ENCODE measurements around the gene TAF10. TPM values are rescaled to one million over a fixed set of nuclear protein-coding genes. Genes with fewer than 3 reads are reported as not detected.

Gene TAF10
- polyA plus RNA-seq (2013, experiment 1 of 4), result 195 TPM
- polyA plus RNA-seq (2013, experiment 2 of 4), result 211 TPM
- 209 TPM for polyA plus RNA-seq (2013, experiment 3 of 4)
- 246 TPM for polyA plus RNA-seq (2013, experiment 4 of 4)

DNA sequence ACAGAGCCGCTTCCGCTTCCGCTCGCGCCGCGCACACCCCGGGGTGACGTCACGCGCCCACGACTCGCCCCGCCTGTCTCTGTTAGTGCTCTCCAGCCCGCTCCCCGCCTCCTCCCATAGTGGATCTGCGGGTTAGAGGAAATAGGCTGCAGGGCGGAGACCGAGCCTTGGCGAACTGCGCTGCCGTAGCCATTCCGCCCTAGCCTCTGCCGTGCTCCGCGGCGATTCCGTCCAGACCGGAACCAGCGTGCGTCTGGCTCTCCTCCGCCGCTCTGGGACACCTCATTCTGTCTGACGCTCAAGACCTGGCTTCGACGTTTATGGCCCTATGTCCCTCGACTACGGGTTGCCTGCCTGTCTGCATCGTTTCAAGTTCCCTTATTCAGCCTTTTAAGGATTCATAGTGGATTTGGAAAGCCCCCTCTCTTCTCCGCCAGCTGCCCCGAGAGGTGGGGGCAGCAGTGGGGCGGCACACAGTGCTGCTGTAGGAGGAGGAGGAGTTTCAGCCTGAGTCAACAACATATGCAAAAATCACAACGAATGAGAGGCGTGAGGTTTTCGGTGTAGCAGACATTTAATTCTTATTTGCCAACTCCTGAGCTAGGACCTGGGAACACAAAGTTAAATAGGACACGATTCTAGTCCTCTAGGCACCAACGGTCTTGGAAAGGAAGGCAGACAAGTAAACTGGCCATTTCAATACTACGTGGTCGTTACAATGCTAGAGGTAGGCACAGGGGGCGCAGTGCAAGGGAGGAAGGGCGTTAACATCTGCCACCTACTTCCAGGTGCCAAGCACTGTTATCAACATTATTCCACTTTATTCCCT lies at the start of gene TAF10:
Gene TAF10 (minus strand): TSS at position 4 of the 829 bp plus-strand sequence. CDS start 27 bp downstream, outside the sequence.
- Histone ChIP-seq H3K9me3 (ENCODE audit: control insufficient read depth, low read length) (no peaks in the 10 kb centered on the region), H3K27me3 (ENCODE audit: control insufficient read depth, insufficient read depth, low read length, poor library complexity, severe bottlenecking) (no peaks in the 10 kb centered on the region), H3K4me3 (ENCODE audit: insufficient read depth, low read depth, low read length) (peak within 1 kb of the TSS; percentile 81), H3K36me3 (ENCODE audit: control insufficient read depth, insufficient read depth, low read length) (peaks cover 32% of the 10 kb centered on the region), H3K4me1 (ENCODE audit: control insufficient read depth, insufficient read depth, low read length) (peaks cover 5% of the 10 kb centered on the region), H3K27ac (ENCODE audit: insufficient read depth, low read depth, low read length, poor library complexity, severe bottlenecking) (peak within 1 kb of the TSS; percentile 95)
- 1% methylated on average over 51 of the region's 51 CpGs for WGBS, 2 experiments

DNA sequence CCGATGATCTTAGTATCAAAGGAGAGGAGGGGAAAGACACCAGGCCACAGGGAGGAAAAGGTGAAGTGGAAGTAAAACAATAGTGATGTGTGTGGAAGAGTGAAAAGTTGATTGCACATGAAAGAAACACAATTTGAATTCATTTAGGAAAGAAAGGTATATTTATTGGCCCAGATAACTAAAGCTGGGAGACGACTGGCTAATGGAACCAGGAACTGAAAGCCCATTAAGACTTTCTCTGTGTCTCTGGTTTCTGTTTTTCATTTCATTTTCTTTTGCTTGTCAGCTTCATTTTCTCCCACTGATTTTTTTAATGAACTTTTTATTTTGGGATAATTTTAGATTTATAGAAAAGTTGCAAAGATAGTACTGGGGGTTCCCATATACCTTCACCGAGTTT lies 48.7 kb upstream of the TAF10 start:
- Histone ChIP-seq H3K27me3 (ENCODE audit: control insufficient read depth, insufficient read depth, low read length, poor library complexity, severe bottlenecking) (peaks cover 19% of the 10 kb centered on the region), H3K27ac (ENCODE audit: insufficient read depth, low read depth, low read length, poor library complexity, severe bottlenecking) (no peak overlapping the region), H3K36me3 (ENCODE audit: control insufficient read depth, insufficient read depth, low read length) (no peaks in the 10 kb centered on the region), H3K4me3 (ENCODE audit: insufficient read depth, low read depth, low read length) (no peak overlapping the region), H3K9me3 (ENCODE audit: control insufficient read depth, low read length) (no peaks in the 10 kb centered on the region), H3K4me1 (ENCODE audit: control insufficient read depth, insufficient read depth, low read length) (peaks cover 13% of the 10 kb centered on the region)
- 90 to 96% methylated on average over 2 of the region's 3 CpGs for WGBS, 2 experiments

DNA sequence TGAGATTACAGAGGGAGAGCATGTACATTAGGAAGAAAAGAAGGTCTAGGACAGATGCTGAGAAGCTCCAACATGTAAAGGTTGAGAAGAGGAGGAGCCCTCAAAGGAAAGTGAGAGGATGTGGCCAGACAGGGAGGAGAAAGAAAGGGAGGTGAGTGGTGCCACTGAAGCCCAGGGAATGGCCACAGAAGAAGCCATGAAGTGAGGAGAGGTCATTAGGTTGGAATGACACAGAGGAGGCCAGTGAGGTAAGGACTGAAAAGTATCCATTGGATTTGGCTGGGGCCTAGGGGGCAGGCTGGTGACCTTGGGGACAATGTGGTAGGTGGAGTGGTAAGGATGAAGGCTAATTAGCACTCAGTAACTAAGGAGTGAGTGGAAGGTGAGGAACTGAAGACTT lies 46.6 kb upstream of the TAF10 start:
- H3K4me1 ChIP-seq (ENCODE audit: control insufficient read depth, insufficient read depth, low read length), result peaks cover 13% of the 10 kb centered on the region
- no peaks in the 10 kb centered on the region for H3K36me3 ChIP-seq (ENCODE audit: control insufficient read depth, insufficient read depth, low read length)
- no peak overlapping the region for H3K4me3 ChIP-seq (ENCODE audit: insufficient read depth, low read depth, low read length)
- H3K27ac ChIP-seq (ENCODE audit: insufficient read depth, low read depth, low read length, poor library complexity, severe bottlenecking), result no peak overlapping the region
- no peaks in the 10 kb centered on the region for H3K9me3 ChIP-seq (ENCODE audit: control insufficient read depth, low read length)
- peaks cover 34% of the 10 kb centered on the region for H3K27me3 ChIP-seq (ENCODE audit: control insufficient read depth, insufficient read depth, low read length, poor library complexity, severe bottlenecking)

DNA sequence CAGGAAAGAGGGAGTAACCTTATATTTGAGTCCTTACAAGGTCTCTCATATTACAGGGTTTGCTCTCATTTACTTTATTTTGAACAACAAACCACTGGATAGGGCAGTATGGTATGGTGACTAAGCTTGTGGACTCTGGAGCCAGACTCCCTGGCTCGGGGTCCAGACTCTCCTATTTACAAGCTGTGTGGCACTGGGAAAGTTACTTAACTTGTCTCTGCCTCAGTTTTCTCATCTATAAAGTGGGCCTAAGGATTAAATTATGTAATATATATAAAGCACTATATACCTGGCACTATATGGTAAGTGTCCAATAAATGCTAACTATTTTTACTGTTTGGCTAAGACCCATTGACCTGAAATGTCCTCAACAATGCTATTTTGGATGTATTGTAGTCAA lies 45.3 kb upstream of the TAF10 start:
- H3K27ac ChIP-seq (ENCODE audit: insufficient read depth, low read depth, low read length, poor library complexity, severe bottlenecking), result no peak overlapping the region
- H3K9me3 ChIP-seq (ENCODE audit: control insufficient read depth, low read length), result no peaks in the 10 kb centered on the region
- no peak overlapping the region for H3K4me3 ChIP-seq (ENCODE audit: insufficient read depth, low read depth, low read length)
- H3K27me3 ChIP-seq (ENCODE audit: control insufficient read depth, insufficient read depth, low read length, poor library complexity, severe bottlenecking), result peaks cover 37% of the 10 kb centered on the region
- H3K36me3 ChIP-seq (ENCODE audit: control insufficient read depth, insufficient read depth, low read length), result no peaks in the 10 kb centered on the region
- peaks cover 13% of the 10 kb centered on the region for H3K4me1 ChIP-seq (ENCODE audit: control insufficient read depth, insufficient read depth, low read length)
- 71 to 100% methylated on average over 1 of the region's 1 CpG for WGBS, 2 experiments

DNA sequence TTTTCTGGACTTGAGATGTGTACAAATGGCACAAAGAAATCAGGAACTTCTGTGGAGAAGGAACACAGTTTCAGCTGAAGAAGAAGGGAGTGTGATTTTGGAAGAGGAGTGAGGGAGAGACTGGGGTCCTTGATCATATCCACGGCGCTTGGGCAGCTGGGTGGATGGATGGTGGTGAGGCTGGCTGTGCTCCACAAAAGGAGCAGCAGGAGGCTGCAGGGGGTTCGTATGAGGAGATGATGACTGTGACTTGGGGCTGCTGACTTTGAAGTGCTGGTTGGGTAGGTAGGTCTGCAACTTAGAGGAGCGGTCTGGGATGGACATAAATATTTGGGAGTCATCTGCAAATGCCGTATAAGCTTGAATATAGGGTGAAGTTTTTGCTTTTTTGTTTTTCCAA lies 44.9 kb upstream of the TAF10 start:
- H3K9me3 ChIP-seq (ENCODE audit: control insufficient read depth, low read length), result no peaks in the 10 kb centered on the region
- H3K27ac ChIP-seq (ENCODE audit: insufficient read depth, low read depth, low read length, poor library complexity, severe bottlenecking), result no peak overlapping the region
- H3K36me3 ChIP-seq (ENCODE audit: control insufficient read depth, insufficient read depth, low read length), result no peaks in the 10 kb centered on the region
- peaks cover 13% of the 10 kb centered on the region for H3K4me1 ChIP-seq (ENCODE audit: control insufficient read depth, insufficient read depth, low read length)
- 49 to 51% methylated on average over 5 of the region's 5 CpGs for WGBS, 2 experiments
- peaks cover 37% of the 10 kb centered on the region for H3K27me3 ChIP-seq (ENCODE audit: control insufficient read depth, insufficient read depth, low read length, poor library complexity, severe bottlenecking)
- peak overlapping the region; percentile 51 for H3K4me3 ChIP-seq (ENCODE audit: insufficient read depth, low read depth, low read length)

DNA sequence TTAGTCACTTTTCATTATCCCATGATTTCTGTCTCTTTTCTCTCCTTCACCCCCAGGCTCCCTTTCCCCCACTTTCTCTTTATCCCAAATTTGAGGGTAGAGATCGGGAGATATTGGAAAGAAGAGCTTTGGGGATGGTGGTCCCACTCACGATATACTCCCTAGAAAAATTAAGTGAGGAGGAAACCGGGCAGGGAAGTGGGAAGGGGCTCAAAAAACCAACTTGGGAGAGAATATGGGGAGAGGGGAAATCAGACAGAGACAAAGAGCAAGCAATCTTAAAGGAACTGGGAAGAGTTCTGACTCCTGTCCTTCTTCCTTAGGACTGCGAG lies 44.5 kb upstream of the TAF10 start:
- 61 to 63% methylated on average over 4 of the region's 4 CpGs for WGBS, 2 experiments
- peak overlapping the region; percentile 51 for H3K4me3 ChIP-seq (ENCODE audit: insufficient read depth, low read depth, low read length)
- H3K4me1 ChIP-seq (ENCODE audit: control insufficient read depth, insufficient read depth, low read length), result peaks cover 13% of the 10 kb centered on the region
- H3K9me3 ChIP-seq (ENCODE audit: control insufficient read depth, low read length), result no peaks in the 10 kb centered on the region
- no peaks in the 10 kb centered on the region for H3K36me3 ChIP-seq (ENCODE audit: control insufficient read depth, insufficient read depth, low read length)
- no peak overlapping the region for H3K27ac ChIP-seq (ENCODE audit: insufficient read depth, low read depth, low read length, poor library complexity, severe bottlenecking)
- peaks cover 37% of the 10 kb centered on the region for H3K27me3 ChIP-seq (ENCODE audit: control insufficient read depth, insufficient read depth, low read length, poor library complexity, severe bottlenecking)

DNA sequence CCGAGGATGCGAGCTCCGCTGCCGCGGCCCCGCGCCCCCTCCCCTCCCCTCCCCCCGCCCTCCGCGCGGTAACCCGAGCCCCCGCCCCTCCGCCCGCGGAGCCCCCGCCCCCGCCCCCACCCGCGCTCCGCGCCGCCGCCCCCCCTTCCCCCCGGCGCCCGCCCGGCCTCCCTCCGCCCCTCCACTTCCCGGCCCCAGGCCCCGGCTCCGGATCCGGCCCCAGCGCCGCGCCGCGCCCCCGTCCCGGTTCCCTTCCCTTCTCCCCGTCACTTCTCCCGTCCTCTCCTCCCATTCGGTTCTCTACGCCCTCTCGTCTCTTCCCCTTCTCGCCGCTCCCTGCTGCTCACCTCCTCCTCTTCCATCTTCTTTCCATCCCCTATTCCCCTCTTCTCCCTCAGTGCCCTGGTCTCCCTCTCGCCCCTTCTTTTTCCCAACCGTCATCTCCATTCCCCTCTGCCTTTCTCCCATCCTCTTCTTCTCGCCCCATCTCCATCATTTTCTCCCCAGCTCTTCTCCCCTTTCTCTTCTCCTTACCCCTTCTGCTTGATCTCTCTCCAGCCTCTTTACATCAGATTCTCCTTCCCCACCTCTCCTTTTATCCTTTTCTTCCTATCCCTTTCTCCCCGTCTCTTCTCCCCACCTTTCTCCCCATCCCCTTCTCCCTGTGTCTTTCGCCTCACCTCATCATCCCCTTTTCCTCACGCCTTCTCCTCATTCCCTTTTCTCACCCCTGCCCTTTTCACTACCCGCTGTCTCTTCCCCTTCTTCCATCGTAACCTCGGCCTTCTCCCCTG lies 44.0 kb upstream of the TAF10 start, which contains the start of gene DCHS1:
Gene DCHS1 (minus strand): TSS at position 20 of the 794 bp plus-strand sequence. CDS start 14,196 bp downstream, outside the sequence.
- Histone ChIP-seq H3K36me3 (ENCODE audit: control insufficient read depth, insufficient read depth, low read length) (no peaks in the 10 kb centered on the region), H3K9me3 (ENCODE audit: control insufficient read depth, low read length) (no peaks in the 10 kb centered on the region), H3K27me3 (ENCODE audit: control insufficient read depth, insufficient read depth, low read length, poor library complexity, severe bottlenecking) (peaks cover 37% of the 10 kb centered on the region), H3K4me1 (ENCODE audit: control insufficient read depth, insufficient read depth, low read length) (peaks cover 13% of the 10 kb centered on the region), H3K4me3 (ENCODE audit: insufficient read depth, low read depth, low read length) (peak within 1 kb of the TSS; percentile 51), H3K27ac (ENCODE audit: insufficient read depth, low read depth, low read length, poor library complexity, severe bottlenecking) (no peak within 1 kb of the TSS)
- WGBS, 2 experiments, result 2% methylated on average over 29 to 43 of the region's 56 CpGs

DNA sequence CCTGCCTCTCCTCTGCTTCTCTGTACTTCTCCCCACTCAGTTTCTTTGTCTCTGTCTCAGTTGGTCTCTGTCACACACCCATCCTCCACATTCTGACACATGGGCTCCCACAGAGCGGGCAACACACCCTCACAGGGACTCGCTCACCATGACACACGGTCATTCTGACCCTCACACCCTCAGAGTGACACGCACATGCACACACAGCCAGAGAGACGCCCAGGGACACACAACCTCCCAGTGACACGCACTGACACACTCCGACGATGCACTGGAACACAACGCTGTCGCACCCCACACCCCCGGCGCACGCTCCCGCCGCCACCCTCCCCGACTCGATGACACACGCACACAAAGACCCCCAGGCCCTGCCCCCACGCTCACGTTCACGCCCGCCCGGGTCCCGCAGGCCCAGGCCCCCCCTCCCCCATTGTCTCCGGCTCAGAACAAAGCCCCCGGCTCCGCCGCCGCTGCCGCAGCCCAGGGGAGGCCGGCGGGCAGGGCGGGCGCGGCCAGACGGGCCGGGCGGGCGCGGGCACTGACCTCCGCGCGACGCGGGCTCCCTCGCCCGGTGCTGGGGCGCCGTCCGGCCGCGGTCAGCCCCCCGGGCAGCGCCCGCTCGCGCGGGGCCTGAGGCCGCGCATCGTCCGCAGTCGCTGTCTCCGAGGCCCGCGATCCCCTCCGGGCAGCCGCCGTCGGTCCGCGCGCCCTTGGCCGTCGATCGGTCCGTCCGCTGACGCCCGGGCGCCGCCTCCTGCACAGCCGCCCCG lies 43.2 kb upstream of the TAF10 start:
- Histone ChIP-seq H3K27me3 (ENCODE audit: control insufficient read depth, insufficient read depth, low read length, poor library complexity, severe bottlenecking) (peaks cover 37% of the 10 kb centered on the region), H3K36me3 (ENCODE audit: control insufficient read depth, insufficient read depth, low read length) (no peaks in the 10 kb centered on the region), H3K4me1 (ENCODE audit: control insufficient read depth, insufficient read depth, low read length) (peaks cover 13% of the 10 kb centered on the region), H3K4me3 (ENCODE audit: insufficient read depth, low read depth, low read length) (peak overlapping the region; percentile 28), H3K9me3 (ENCODE audit: control insufficient read depth, low read length) (no peaks in the 10 kb centered on the region), H3K27ac (ENCODE audit: insufficient read depth, low read depth, low read length, poor library complexity, severe bottlenecking) (no peak overlapping the region)
- 3% methylated on average over 80 to 82 of the region's 84 CpGs for WGBS, 2 experiments

DNA sequence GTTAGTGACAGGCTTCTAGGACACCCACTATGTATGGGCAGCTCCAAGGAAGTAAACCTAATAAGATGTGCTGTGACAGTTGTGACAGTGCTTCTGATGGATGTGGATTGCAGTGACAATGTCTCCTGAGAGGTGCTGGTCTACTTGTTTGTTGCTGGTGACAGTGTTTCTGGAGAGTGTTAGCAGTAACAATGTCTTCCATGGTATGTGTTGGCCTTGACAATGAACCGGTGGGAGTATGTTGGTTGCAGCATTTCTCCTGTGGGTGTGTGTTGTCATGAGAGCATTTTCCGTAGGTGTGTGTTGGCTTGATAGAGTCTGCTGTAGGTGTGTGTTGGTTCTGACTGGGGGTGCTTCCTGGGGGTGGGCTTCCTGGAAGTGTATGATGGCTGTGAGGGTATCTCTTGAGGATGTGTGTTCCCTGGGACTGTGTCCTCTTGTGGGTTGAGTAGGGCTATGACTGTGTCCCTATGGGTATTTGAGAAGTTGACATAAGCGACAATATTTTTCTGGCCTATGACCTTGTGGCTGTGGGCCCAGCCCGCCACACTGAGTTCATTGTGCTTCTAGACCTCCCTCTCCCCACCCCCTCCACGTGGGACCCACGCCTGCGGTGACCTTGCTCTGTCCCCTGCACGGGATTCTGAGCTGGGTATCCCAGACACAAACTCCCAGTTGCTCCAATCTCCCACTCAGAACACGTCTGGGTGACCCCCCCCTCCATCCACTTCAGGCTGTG lies 42.4 kb upstream of the TAF10 start:
- no peak overlapping the region for H3K27ac ChIP-seq (ENCODE audit: insufficient read depth, low read depth, low read length, poor library complexity, severe bottlenecking)
- peaks cover 13% of the 10 kb centered on the region for H3K4me1 ChIP-seq (ENCODE audit: control insufficient read depth, insufficient read depth, low read length)
- H3K36me3 ChIP-seq (ENCODE audit: control insufficient read depth, insufficient read depth, low read length), result no peaks in the 10 kb centered on the region
- 72 to 74% methylated on average over 9 of the region's 9 CpGs for WGBS, 2 experiments
- H3K9me3 ChIP-seq (ENCODE audit: control insufficient read depth, low read length), result no peaks in the 10 kb centered on the region
- peak overlapping the region; percentile 28 for H3K4me3 ChIP-seq (ENCODE audit: insufficient read depth, low read depth, low read length)
- peaks cover 37% of the 10 kb centered on the region for H3K27me3 ChIP-seq (ENCODE audit: control insufficient read depth, insufficient read depth, low read length, poor library complexity, severe bottlenecking)
